ENCODE measurements around the gene PTPN14. TPM values are rescaled to one million over a fixed set of nuclear protein-coding genes. Genes with fewer than 3 reads are reported as not detected.

The PTPN14 gene
- total RNA-seq, 1 experiment from 2014 or later = 37.5 TPM

DNA sequence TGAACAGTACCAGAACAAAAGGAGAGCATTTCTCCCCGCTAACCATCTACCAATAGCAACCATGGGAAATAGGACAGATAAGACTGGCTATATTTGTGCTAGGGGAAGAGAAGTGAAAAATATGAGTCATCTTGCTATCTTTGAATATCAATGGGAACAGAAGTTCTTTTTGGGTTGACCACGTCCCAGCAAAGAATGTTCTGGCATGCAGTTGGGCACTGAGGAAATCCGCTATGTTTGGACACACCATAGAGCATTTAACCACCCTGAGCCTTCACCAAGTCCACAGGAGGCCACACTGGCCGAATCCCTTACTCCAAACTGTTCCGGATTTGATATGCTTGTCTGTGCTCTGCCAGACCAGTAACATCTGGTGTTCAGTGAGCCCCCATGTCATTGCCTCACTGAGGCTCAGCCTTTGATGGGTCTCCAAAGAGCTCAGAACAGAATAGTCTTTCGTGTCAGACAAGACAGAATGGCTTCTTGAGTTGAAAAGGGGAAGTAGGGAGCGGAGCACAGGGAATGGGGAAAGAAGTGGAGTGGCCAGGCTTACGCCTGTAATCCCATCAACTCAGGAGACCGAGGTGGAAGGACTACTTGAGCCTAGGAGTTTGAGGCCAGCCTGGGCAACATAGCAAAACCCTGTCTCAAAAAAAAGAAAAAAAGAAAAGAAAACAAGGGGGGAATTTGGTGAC is 189.1 kb downstream of the PTPN14 start:
- H3K4me3 ChIP-seq (replicated peaks in 1 of 2; ENCODE audit: low read depth in 1 of 2, low read length in 2 of 2) = no peak overlapping the region
- no peaks in the 10 kb centered on the region for H3K9me2 ChIP-seq (ENCODE audit: insufficient read depth)
- DNase-seq (ENCODE audit: low read depth, low spot score) (no peak), ATAC-seq (no peak)
- H2AFZ ChIP-seq (ENCODE audit: low read depth, low read length, poor library complexity, severe bottlenecking) = no peak overlapping the region
- intact Hi-C loops (cut with micrococcal nuclease) = no loop called here
- no peak overlapping the region for H3K9ac ChIP-seq (ENCODE audit: low read length)
- no peaks in the 10 kb centered on the region for H3K79me2 ChIP-seq (ENCODE audit: insufficient read depth, low read length)
- H3K27me3 ChIP-seq (ENCODE audit: insufficient read depth, low read length) = no peaks in the 10 kb centered on the region
- POLR2A ChIA-PET = no interaction called here
- peaks cover 5 to 9% of the 10 kb centered on the region in 2 experiments; a peak in 2 of 4 replicates for H3K36me3 ChIP-seq (ENCODE audit: control insufficient read depth in 1 of 2, insufficient read depth in 2 of 2, low read length in 2 of 2)
- H3K4me1 ChIP-seq (ENCODE audit: control insufficient read depth in 1 of 2, insufficient read depth in 2 of 2, low read length in 2 of 2) = no peaks in the 10 kb centered on the region
- 0 out of 2 replicates have a peak, but pooled peaks cover 3% of the 10 kb centered on the region for H4K20me1 ChIP-seq (ENCODE audit: insufficient read depth)
- TF ChIP-seq ELF1 (IDR thresholded peaks at IDR 0.05; ENCODE audit: borderline replicate concordance, low read depth) = no peak
- no peak for TF ChIP-seq POLR2A (IDR thresholded peaks at IDR 0.05; ENCODE audit: borderline replicate concordance, extremely low read depth, insufficient read depth, insufficient read length)
- TF ChIP-seq SP1 (IDR thresholded peaks at IDR 0.05; ENCODE audit: low read depth) = no peak
- TF ChIP-seq EGR1 (IDR thresholded peaks at IDR 0.05; ENCODE audit: low read depth) = no peak
- TF ChIP-seq EZH2 (IDR thresholded peaks at IDR 0.05) = no peak
- no peak for TF ChIP-seq EZH2phosphoT487 (IDR thresholded peaks at IDR 0.05; ENCODE audit: borderline replicate concordance)
- no peak for TF ChIP-seq POLR2AphosphoS5 (IDR thresholded peaks at IDR 0.05; ENCODE audit: low read depth, low read length)
- no peak for TF ChIP-seq YY1 (IDR thresholded peaks at IDR 0.05; ENCODE audit: extremely low read depth, insufficient replicate concordance, low read depth, low read length)
- no peak for TF ChIP-seq CBX3 (IDR thresholded peaks at IDR 0.05; ENCODE audit: low read depth)
- no peaks in the 10 kb centered on the region for H3K9me3 ChIP-seq (ENCODE audit: control insufficient read depth in 1 of 2, insufficient read depth in 1 of 2, low read depth in 1 of 2, low read length in 2 of 2)
- no TSS peak for BruUV-seq (replicated peaks)
- CTCF ChIA-PET = interaction anchor here (0.6 to 1.1 kb wide), 2 partner anchors 223 to 1128 kb away, joined by 3 read pairs; no protein-coding TSS in a partner anchor
- RAD21 ChIA-PET (ENCODE audit: low non-redundant PET in 1 of 2, low total read pairs in 2 of 2, uncharacterized antibody in 2 of 2, unreplicated experiment in 2 of 2) = no interaction called here
- no peak overlapping the region for H3K27ac ChIP-seq (ENCODE audit: low read depth, low read length)
- H3K4me2 ChIP-seq (ENCODE audit: low read length) = no peak overlapping the region

DNA sequence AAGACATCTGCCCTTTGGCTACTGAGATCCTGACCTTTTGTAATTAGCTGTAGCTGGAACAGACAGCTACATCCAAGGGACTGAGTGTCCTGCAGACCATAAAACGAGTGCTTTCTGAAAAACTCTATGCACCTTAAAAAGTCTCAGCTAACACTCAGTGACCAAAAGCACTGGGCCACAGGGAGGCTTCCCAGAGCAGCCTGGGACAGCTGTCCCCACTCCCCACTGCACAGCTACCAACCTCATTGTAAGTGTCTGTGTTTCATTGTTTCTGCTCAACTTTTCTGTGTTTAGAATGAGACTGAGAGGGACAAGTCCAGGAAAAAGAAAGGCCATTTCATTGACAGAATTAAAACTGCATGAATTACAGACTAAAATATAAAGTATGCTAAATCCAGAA is 189.8 kb downstream of the PTPN14 start:
- no peaks in the 10 kb centered on the region for H3K9me2 ChIP-seq (ENCODE audit: insufficient read depth)
- H3K27ac ChIP-seq (ENCODE audit: low read depth, low read length) = no peak overlapping the region
- no peak overlapping the region for H3K9ac ChIP-seq (ENCODE audit: low read length)
- H3K27me3 ChIP-seq (ENCODE audit: insufficient read depth, low read length) = no peaks in the 10 kb centered on the region
- ATAC-seq = no peak
- POLR2A ChIA-PET = no interaction called here
- BruUV-seq (replicated peaks) = no TSS peak
- H2AFZ ChIP-seq (ENCODE audit: low read depth, low read length, poor library complexity, severe bottlenecking) = no peak overlapping the region
- RAD21 ChIA-PET (ENCODE audit: low non-redundant PET in 1 of 2, low total read pairs in 2 of 2, uncharacterized antibody in 2 of 2, unreplicated experiment in 2 of 2) = no interaction called here
- intact Hi-C loops (cut with micrococcal nuclease) = no loop called here
- DNase-seq (ENCODE audit: low read depth, low spot score) = no peak
- no peaks in the 10 kb centered on the region for H3K9me3 ChIP-seq (ENCODE audit: control insufficient read depth in 1 of 2, insufficient read depth in 1 of 2, low read depth in 1 of 2, low read length in 2 of 2)
- H3K4me3 ChIP-seq (replicated peaks in 1 of 2; ENCODE audit: low read depth in 1 of 2, low read length in 2 of 2) = no peak overlapping the region
- no peaks in the 10 kb centered on the region for H3K4me1 ChIP-seq (ENCODE audit: control insufficient read depth in 1 of 2, insufficient read depth in 2 of 2, low read length in 2 of 2)
- H4K20me1 ChIP-seq (ENCODE audit: insufficient read depth) = no peaks in the 10 kb centered on the region
- CTCF ChIA-PET = interaction anchor here (1.1 kb wide), 1 partner anchor 224 kb away, joined by 3 read pairs; no protein-coding TSS in a partner anchor
- no peak overlapping the region for H3K4me2 ChIP-seq (ENCODE audit: low read length)
- TF ChIP-seq, protein P1, sequence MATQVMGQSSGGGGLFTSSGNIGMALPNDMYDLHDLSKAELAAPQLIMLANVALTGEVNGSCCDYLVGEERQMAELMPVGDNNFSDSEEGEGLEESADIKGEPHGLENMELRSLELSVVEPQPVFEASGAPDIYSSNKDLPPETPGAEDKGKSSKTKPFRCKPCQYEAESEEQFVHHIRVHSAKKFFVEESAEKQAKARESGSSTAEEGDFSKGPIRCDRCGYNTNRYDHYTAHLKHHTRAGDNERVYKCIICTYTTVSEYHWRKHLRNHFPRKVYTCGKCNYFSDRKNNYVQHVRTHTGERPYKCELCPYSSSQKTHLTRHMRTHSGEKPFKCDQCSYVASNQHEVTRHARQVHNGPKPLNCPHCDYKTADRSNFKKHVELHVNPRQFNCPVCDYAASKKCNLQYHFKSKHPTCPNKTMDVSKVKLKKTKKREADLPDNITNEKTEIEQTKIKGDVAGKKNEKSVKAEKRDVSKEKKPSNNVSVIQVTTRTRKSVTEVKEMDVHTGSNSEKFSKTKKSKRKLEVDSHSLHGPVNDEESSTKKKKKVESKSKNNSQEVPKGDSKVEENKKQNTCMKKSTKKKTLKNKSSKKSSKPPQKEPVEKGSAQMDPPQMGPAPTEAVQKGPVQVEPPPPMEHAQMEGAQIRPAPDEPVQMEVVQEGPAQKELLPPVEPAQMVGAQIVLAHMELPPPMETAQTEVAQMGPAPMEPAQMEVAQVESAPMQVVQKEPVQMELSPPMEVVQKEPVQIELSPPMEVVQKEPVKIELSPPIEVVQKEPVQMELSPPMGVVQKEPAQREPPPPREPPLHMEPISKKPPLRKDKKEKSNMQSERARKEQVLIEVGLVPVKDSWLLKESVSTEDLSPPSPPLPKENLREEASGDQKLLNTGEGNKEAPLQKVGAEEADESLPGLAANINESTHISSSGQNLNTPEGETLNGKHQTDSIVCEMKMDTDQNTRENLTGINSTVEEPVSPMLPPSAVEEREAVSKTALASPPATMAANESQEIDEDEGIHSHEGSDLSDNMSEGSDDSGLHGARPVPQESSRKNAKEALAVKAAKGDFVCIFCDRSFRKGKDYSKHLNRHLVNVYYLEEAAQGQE (IDR thresholded peaks at IDR 0.05; ENCODE audit: low read depth) = no peak
- no peak for TF ChIP-seq ZNF274 (IDR thresholded peaks at IDR 0.05; ENCODE audit: low read depth, low read length)
- H3K79me2 ChIP-seq (ENCODE audit: insufficient read depth, low read length) = no peaks in the 10 kb centered on the region
- peaks cover 5 to 11% of the 10 kb centered on the region in 2 experiments; a peak in 3 of 4 replicates for H3K36me3 ChIP-seq (ENCODE audit: control insufficient read depth in 1 of 2, insufficient read depth in 2 of 2, low read length in 2 of 2)
